Measurements from ENCODE around the gene PAK6.

DNA sequence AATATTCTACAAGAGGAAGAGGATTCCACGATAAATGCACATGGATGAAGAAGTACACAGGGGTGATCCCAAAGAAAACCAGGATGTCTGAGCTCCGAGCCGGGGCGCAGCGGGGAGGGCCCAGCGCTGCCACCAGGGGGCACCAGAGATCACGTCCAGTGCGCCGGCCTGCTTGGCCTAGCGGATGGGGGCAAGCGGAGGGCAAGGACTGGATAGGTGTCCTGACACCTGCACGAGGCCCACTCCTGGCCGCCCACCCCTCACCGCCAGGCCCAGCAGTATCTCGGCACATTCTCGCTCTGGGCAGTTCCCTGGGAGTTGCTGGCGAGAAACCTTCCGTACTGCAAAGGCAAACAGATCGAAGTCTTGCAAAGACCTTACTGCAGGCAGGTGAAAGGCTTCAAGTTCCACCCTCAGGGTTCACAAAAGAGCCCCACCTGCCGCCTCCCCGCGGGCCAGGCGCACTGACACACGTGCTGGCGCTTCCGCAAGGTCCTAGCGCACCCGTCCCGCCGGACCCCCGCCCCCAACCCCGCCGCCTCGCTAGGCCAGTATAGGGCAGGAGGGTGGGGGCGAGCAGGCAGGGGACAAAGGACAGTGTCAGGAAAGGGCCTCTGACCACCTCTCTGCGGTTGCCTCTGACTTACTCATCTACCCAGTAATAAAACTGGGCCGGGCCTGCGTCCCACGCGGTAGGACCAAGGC is 40.7 kb downstream of the PAK6 start:
- TF ChIP-seq, protein P1, sequence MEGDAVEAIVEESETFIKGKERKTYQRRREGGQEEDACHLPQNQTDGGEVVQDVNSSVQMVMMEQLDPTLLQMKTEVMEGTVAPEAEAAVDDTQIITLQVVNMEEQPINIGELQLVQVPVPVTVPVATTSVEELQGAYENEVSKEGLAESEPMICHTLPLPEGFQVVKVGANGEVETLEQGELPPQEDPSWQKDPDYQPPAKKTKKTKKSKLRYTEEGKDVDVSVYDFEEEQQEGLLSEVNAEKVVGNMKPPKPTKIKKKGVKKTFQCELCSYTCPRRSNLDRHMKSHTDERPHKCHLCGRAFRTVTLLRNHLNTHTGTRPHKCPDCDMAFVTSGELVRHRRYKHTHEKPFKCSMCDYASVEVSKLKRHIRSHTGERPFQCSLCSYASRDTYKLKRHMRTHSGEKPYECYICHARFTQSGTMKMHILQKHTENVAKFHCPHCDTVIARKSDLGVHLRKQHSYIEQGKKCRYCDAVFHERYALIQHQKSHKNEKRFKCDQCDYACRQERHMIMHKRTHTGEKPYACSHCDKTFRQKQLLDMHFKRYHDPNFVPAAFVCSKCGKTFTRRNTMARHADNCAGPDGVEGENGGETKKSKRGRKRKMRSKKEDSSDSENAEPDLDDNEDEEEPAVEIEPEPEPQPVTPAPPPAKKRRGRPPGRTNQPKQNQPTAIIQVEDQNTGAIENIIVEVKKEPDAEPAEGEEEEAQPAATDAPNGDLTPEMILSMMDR (IDR thresholded peaks at IDR 0.05), result peak; percentile 91 to 96 (median 94)
- TF ChIP-seq POLR2A (IDR thresholded peaks at IDR 0.05), result no peak

Data from vagina (tissue), 2 donors.